Tibial nerve (tissue), 4 donors: ENCODE data around the gene SLC35G6. TPM values are rescaled to one million over a fixed set of nuclear protein-coding genes. Genes with fewer than 3 reads are reported as not detected.

Source experiments
- DNase-seq, 2 donors: peaks; one replicate each; pipeline ENCODE4 v3.0.0-alpha.2; 2019; ENCODE audit warnings: low spot score in 2 of 2
- H3K27ac ChIP-seq, 4 donors: fragments of 200-600 bp; sonication (generic) in 3 of 4; one replicate each; pipeline ENCODE4 v1.5.1; 2017 to 2019; ENCODE audit warnings: mild to moderate bottlenecking in 1 of 4
- H3K27me3 ChIP-seq, 2 donors: fragments of 200-600 bp; sonication (generic) in 1 of 2; one replicate each; pipeline versions ENCODE4 v1.5.1 to v1.6.0; 2017 to 2019
- H3K36me3 ChIP-seq, 3 donors: fragments of 200-600 bp; sonication (generic); one replicate each; pipeline ENCODE4 v1.5.1; 2018 to 2019
- H3K4me1 ChIP-seq, 4 donors: fragments of 200-600 bp; sonication (generic) in 3 of 4; one replicate each; pipeline ENCODE4 v1.5.1; 2017 to 2019
- H3K4me3 ChIP-seq, 4 donors: fragments of 200-600 bp; sonication (generic) in 3 of 4; one replicate each; pipeline ENCODE4 v1.5.1; 2017 to 2019; ENCODE audit warnings: mild to moderate bottlenecking in 1 of 4, moderate library complexity in 1 of 4
- H3K9me3 ChIP-seq, 4 donors: fragments of 200-600 bp; sonication (generic) in 3 of 4; one replicate each; pipeline ENCODE4 v1.5.1; 2017 to 2019
- CTCF ChIP-seq, 5 experiments: fragments of 200-600 bp in 3 of 5; fragments of 450-650 bp in 2 of 5; sonication (generic) in 3 of 5; IDR thresholded peaks; one replicate each; pipeline ENCODE4 v1.5.1; 2016 to 2019; ENCODE audit warnings: antibody characterized with exemption in 5 of 5, mild to moderate bottlenecking in 3 of 5, moderate library complexity in 2 of 5
- EP300 ChIP-seq, 2 donors: sonication (generic); formaldehyde crosslinking; IDR thresholded peaks; one replicate each; pipeline ENCODE4 v1.6.1; 2017; ENCODE audit warnings: antibody characterized with exemption in 2 of 2, mild to moderate bottlenecking in 1 of 2
- POLR2A ChIP-seq, 2 donors: fragments of 450-650 bp; IDR thresholded peaks; one replicate each; pipeline ENCODE4 v1.6.1; 2017; ENCODE audit warnings: antibody characterized with exemption in 2 of 2, mild to moderate bottlenecking in 2 of 2, moderate library complexity in 2 of 2
- WGBS, 2 donors: methylation state at CpG; one replicate each; pipeline ENCODE4 v1.1.5; 2018; 5-methylcytosine and 5-hydroxymethylcytosine counted together
- total RNA-seq, 4 donors: library from RNA; depleted of rRNA; stranded (reverse); fragments of >200 nt; gene quantifications; one replicate each; pipeline ENCODE4 v1.1.0, GENCODE V29; 2016

The SLC35G6 gene
- total RNA-seq, 4 donors from 2014 or later = not detected

DNA sequence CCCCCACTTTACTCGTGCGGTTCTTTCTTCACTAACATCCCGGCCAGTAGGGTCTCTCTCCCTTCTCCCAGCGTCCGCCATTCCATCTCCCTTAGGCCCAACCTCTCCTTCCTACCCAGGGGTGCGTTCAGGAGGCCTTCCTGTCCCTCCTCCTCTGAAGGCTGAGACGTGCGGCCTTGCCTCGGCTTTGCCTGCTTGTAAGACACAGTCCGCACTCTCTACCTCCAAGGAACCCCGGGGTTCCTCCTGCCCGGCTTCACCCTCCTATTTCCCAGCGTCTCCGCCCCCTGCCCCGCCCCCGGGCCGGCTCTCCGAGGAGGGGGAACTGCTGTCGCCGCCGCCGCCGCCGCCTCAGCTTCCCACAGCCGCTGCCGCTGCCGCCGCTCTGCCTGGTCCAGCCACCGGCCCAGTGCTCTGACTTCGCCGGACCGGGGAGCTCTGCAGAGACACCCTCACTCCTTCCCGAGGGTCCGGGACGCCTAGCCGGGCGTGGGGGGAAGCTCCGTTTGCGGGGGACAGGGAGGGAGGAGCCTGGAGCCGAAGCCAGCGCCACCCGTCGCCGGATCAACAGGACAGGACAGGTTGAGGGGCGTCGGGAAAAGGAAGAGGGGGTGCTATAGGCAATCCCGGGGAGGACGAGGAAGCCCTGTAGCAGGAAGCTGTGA lies 43.2 kb upstream of the SLC35G6 start:
- DNase-seq = peak in 1 of 2 donors; percentile 50
- TF ChIP-seq POLR2A (IDR thresholded peaks at IDR 0.05) (no peak), CTCF (IDR thresholded peaks at IDR 0.05) (no peak), EP300 (IDR thresholded peaks at IDR 0.05) (no peak)
- WGBS, 2 donors = 14 to 15% methylated on average over 27 to 44 of the region's 48 CpGs
- H3K4me1 ChIP-seq = peaks cover 0 to 63% (median 36%) of the 10 kb centered on the region in 4 donors
- H3K36me3 ChIP-seq = no peaks in the 10 kb centered on the region
- H3K27ac ChIP-seq = peak overlapping the region in 1 of 4 donors; percentile 70
- no peaks in the 10 kb centered on the region for H3K9me3 ChIP-seq
- H3K27me3 ChIP-seq = peaks cover 0 to 68% of the 10 kb centered on the region in 2 donors
- peak overlapping the region; percentile 8 to 51 (median 20) for H3K4me3 ChIP-seq

DNA sequence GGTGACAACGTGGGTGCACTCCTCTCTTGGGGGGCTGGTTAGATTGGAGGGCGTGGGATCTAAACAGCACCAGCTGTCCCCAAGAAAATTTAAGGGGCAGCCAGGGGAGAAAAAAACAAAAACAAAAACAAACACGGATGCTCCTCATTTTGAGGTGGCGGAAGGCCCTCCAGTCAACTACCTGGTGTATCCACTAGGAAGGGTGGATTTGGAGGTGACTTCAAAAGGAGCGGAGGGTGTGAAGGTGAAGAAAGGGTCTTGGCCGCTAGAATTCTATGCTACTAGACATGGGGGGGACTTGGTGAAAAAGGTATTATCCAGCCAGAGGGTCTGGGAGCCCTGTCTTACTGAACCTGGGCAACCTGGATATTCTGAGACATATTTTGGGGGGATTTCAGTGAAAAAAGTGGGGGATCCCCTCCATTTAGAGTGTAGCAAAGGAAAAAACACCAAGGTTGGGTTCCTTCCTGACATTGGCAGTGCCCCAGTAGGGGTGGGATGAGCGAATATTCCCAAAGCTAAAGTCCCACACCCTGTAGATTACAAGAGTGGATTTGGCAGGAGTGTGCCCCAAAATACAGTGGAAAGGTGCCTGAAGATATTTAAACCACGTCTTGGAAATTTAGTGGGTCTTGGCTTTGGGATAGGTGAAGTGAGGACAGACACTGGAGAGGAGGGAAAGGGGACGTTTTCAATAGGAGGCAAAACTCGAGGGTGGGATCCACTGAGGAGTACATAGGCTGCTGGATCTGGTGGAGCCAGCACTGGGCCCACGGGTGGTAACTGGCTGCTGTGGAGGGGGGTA lies 42.4 kb upstream of the SLC35G6 start:
- H3K4me3 ChIP-seq = peak overlapping the region in 3 of 4 donors; percentile 19 to 51 (median 21)
- H3K4me1 ChIP-seq = peaks cover 0 to 63% (median 36%) of the 10 kb centered on the region in 4 donors
- H3K27ac ChIP-seq = peak overlapping the region in 1 of 4 donors; percentile 70
- no peaks in the 10 kb centered on the region for H3K9me3 ChIP-seq
- H3K27me3 ChIP-seq = peaks cover 0 to 68% of the 10 kb centered on the region in 2 donors
- TF ChIP-seq EP300 (IDR thresholded peaks at IDR 0.05) (no peak), POLR2A (IDR thresholded peaks at IDR 0.05) (no peak), CTCF (IDR thresholded peaks at IDR 0.05) (no peak)
- DNase-seq = no peak
- WGBS, 2 donors = 43 to 51% methylated on average over 11 of the region's 11 CpGs
- H3K36me3 ChIP-seq = no peaks in the 10 kb centered on the region

DNA sequence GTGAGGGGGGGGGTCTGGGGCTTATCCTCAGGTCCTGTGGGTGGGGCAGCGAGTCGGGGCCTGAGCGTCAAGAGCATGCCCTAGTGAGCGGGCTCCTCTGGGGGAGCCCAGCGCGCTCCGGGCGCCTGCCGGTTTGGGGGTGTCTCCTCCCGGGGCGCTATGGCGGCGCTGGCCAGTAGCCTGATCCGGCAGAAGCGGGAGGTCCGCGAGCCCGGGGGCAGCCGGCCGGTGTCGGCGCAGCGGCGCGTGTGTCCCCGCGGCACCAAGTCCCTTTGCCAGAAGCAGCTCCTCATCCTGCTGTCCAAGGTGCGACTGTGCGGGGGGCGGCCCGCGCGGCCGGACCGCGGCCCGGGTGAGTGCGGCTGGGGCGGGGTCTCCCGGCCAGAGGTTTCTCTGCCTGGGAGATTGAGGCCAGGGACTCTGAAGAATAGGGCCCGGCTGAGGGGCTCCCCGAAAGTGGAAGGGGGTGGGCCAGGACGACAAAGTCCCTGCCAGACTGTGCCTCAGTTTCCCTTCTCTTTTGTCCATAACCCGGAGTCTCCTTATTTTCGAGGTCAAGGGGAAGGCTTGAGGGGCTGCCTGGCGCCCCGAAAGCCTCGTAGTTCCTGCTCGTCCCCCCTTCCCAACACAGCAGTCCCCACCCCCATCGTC lies 41.7 kb upstream of the SLC35G6 start, which contains the start of gene FGF11:
Gene FGF11, plus strand, starts transcription at position 51 of the 651 bp plus-strand sequence. Its CDS starts 109 bp downstream, at position 160.
- H3K4me3 ChIP-seq = peak within 1 kb of the TSS; percentile 8 to 51 (median 28)
- peak within 1 kb of the TSS in 2 of 4 donors; percentile 25 to 70 for H3K27ac ChIP-seq
- no peak for DNase-seq
- WGBS, 2 donors = 1 to 3% methylated on average over 13 to 23 of the region's 50 CpGs
- TF ChIP-seq POLR2A (IDR thresholded peaks at IDR 0.05) = no peak
- TF ChIP-seq EP300 (IDR thresholded peaks at IDR 0.05) = no peak
- no peak for TF ChIP-seq CTCF (IDR thresholded peaks at IDR 0.05)
- H3K36me3 ChIP-seq = no peaks in the 10 kb centered on the region
- H3K9me3 ChIP-seq = no peaks in the 10 kb centered on the region
- peaks cover 0 to 71% of the 10 kb centered on the region in 2 donors for H3K27me3 ChIP-seq
- H3K4me1 ChIP-seq = peaks cover 0 to 65% (median 36%) of the 10 kb centered on the region in 4 donors

- no peak for TF ChIP-seq POLR2A (IDR thresholded peaks at IDR 0.05)
- no peak for TF ChIP-seq EP300 (IDR thresholded peaks at IDR 0.05)
- TF ChIP-seq CTCF (IDR thresholded peaks at IDR 0.05) = no peak
- Histone ChIP-seq H3K27me3 (peaks cover 0 to 78% of the 10 kb centered on the region in 2 donors), H3K4me3 (peak overlapping the region; percentile 7 to 41 (median 28)), H3K36me3 (no peaks in the 10 kb centered on the region), H3K27ac (peak overlapping the region in 2 of 4 donors; percentile 2 to 25), H3K9me3 (no peaks in the 10 kb centered on the region), H3K4me1 (peaks cover 0 to 68% (median 38%) of the 10 kb centered on the region in 4 donors)
- DNase-seq = no peak
- 2 to 3% methylated on average over 41 to 44 of the region's 46 CpGs for WGBS, 2 donors
Observed at GRCh38 chr17:7440113-7440833, 41.0 kb upstream of the SLC35G6 start.
